Peyer's patch (tissue), 4 donors: ENCODE results near the gene CNTN5. TPM values are rescaled to one million over a fixed set of nuclear protein-coding genes. Genes with fewer than 3 reads are reported as not detected.

ENCODE experiments used
- DNase-seq, 3 donors: peaks; one replicate each; pipeline ENCODE4 v3.0.0-alpha.2; 2017 to 2019
- H3K27ac ChIP-seq, 4 donors: fragments of 200-600 bp; sonication (generic); one replicate each; pipeline ENCODE4 v1.5.1; 2016 to 2019
- H3K27me3 ChIP-seq, 2 donors: fragments of 200-600 bp; sonication (generic); one replicate each; pipeline ENCODE4 v1.5.1; 2019
- H3K36me3 ChIP-seq, 3 donors: fragments of 200-600 bp; sonication (generic); one replicate each; pipeline ENCODE4 v1.5.1; 2016 to 2019
- H3K4me1 ChIP-seq, 4 donors: fragments of 200-600 bp; sonication (generic); one replicate each; pipeline ENCODE4 v1.5.1; 2016 to 2019
- H3K4me3 ChIP-seq, 4 donors: fragments of 200-600 bp; sonication (generic); 1 replicate in 3 of 4; 2 replicates in 1 of 4; pipeline ENCODE4 v1.5.1; 2016 to 2019; ENCODE audit warnings: mild to moderate bottlenecking in 1 of 4
- H3K9me3 ChIP-seq, 4 donors: fragments of 200-600 bp; sonication (generic); one replicate each; pipeline ENCODE4 v1.5.1; 2016 to 2019; ENCODE audit warnings: mild to moderate bottlenecking in 1 of 4
- CTCF ChIP-seq, 6 experiments: fragments of 450-650 bp in 4 of 6; fragments of 200-600 bp in 2 of 6; sonication (generic) in 1 of 6; IDR thresholded peaks; one replicate each; pipeline ENCODE4 v1.5.1; 2017 to 2019; ENCODE audit warnings: antibody characterized with exemption in 6 of 6, mild to moderate bottlenecking in 3 of 6, moderate library complexity in 1 of 6
- POLR2A ChIP-seq, 2 donors: fragments of 450-650 bp; IDR thresholded peaks; one replicate each; pipeline ENCODE4 v1.5.1; 2017; ENCODE audit warnings: antibody characterized with exemption in 2 of 2, mild to moderate bottlenecking in 2 of 2, moderate library complexity in 2 of 2
- total RNA-seq, 4 donors: library from RNA; depleted of rRNA; stranded (reverse); fragments of >200 nt; gene quantifications; one replicate each; pipeline ENCODE4 v1.1.0, GENCODE V29; 2016

Gene CNTN5
- total RNA-seq, 4 donors from 2014 or later: not detected

GRCh38 chr11:99198215-99198614, 177.5 kb downstream of the CNTN5 start:
- Histone ChIP-seq H3K4me1 (no peaks in the 10 kb centered on the region), H3K9me3 (no peaks in the 10 kb centered on the region), H3K27me3 (no peaks in the 10 kb centered on the region), H3K27ac (no peak overlapping the region), H3K36me3 (no peaks in the 10 kb centered on the region), H3K4me3 (no peak overlapping the region)
- TF ChIP-seq CTCF (IDR thresholded peaks at IDR 0.05) (no peak), POLR2A (IDR thresholded peaks at IDR 0.05) (no peak)
- DNase-seq: no peak

GRCh38 chr11:99199341-99199740, 178.6 kb downstream of the CNTN5 start:
- DNase-seq: no peak
- H3K4me1 ChIP-seq: no peaks in the 10 kb centered on the region
- no peak for TF ChIP-seq CTCF (IDR thresholded peaks at IDR 0.05)
- no peak for TF ChIP-seq POLR2A (IDR thresholded peaks at IDR 0.05)
- H3K4me3 ChIP-seq: no peak overlapping the region
- H3K27ac ChIP-seq: no peak overlapping the region
- H3K9me3 ChIP-seq: no peaks in the 10 kb centered on the region
- H3K36me3 ChIP-seq: no peaks in the 10 kb centered on the region
- no peaks in the 10 kb centered on the region for H3K27me3 ChIP-seq

- TF ChIP-seq CTCF (IDR thresholded peaks at IDR 0.05) (no peak), POLR2A (IDR thresholded peaks at IDR 0.05) (no peak)
- no peaks in the 10 kb centered on the region for H3K36me3 ChIP-seq
- no peak overlapping the region for H3K4me3 ChIP-seq
- no peaks in the 10 kb centered on the region for H3K4me1 ChIP-seq
- no peak overlapping the region for H3K27ac ChIP-seq
- H3K9me3 ChIP-seq: no peaks in the 10 kb centered on the region
- DNase-seq: no peak
- H3K27me3 ChIP-seq: no peaks in the 10 kb centered on the region
Measured at GRCh38 chr11:99200720-99201119, 180.0 kb downstream of the CNTN5 start.

GRCh38 chr11:99208813-99209212, 188.1 kb downstream of the CNTN5 start:
- no peak overlapping the region for H3K27ac ChIP-seq
- no peaks in the 10 kb centered on the region for H3K27me3 ChIP-seq
- no peaks in the 10 kb centered on the region for H3K9me3 ChIP-seq
- TF ChIP-seq POLR2A (IDR thresholded peaks at IDR 0.05) (no peak), CTCF (IDR thresholded peaks at IDR 0.05) (no peak)
- H3K4me1 ChIP-seq: no peaks in the 10 kb centered on the region
- H3K4me3 ChIP-seq: no peak overlapping the region
- no peak for DNase-seq
- no peaks in the 10 kb centered on the region for H3K36me3 ChIP-seq

GRCh38 chr11:99229544-99229943, 208.8 kb downstream of the CNTN5 start:
- no peak overlapping the region for H3K27ac ChIP-seq
- DNase-seq: no peak
- no peaks in the 10 kb centered on the region for H3K27me3 ChIP-seq
- TF ChIP-seq POLR2A (IDR thresholded peaks at IDR 0.05) (no peak), CTCF (IDR thresholded peaks at IDR 0.05) (no peak)
- no peak overlapping the region for H3K4me3 ChIP-seq
- H3K36me3 ChIP-seq: no peaks in the 10 kb centered on the region
- H3K9me3 ChIP-seq: no peaks in the 10 kb centered on the region
- no peaks in the 10 kb centered on the region for H3K4me1 ChIP-seq

DNA sequence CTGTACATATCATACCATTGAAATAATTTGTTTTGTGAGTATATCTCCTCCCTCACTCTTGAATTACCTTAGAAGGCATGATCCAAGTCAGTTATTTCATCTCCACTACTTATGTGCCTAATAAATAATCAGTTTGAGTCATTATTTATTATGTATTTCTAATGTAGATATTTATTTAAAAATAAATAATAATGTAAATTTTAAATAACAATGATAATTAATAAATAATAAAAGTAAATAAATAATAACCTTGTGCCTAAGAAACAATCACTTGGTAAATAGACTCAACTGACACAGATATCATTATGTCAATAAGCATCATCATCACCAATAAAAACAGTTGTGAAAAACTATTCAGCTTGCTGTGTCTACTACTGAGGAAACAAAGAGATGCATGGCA, 213.8 kb downstream of the CNTN5 start:
- no peaks in the 10 kb centered on the region for H3K4me1 ChIP-seq
- no peaks in the 10 kb centered on the region for H3K36me3 ChIP-seq
- no peaks in the 10 kb centered on the region for H3K27me3 ChIP-seq
- H3K9me3 ChIP-seq: no peaks in the 10 kb centered on the region
- TF ChIP-seq CTCF (IDR thresholded peaks at IDR 0.05): no peak
- TF ChIP-seq POLR2A (IDR thresholded peaks at IDR 0.05): no peak
- H3K27ac ChIP-seq: no peak overlapping the region
- DNase-seq: no peak
- no peak overlapping the region for H3K4me3 ChIP-seq
